Panc1 (cell line): ENCODE data around the gene TRIM8. TPM values are rescaled to one million over a fixed set of nuclear protein-coding genes. Genes with fewer than 3 reads are reported as not detected.
A peak's percentile ranks its signal among the peaks of the same experiment; 100 is the strongest.
"Not testable (repeated sequence)": the region's sequence is repeated elsewhere in the genome, so short reads cannot be mapped to it uniquely, and the experiment has no call there.

Source experiments
- ATAC-seq: fragments of 200-7000 bp; cut with Tn5 transposase; 2 replicates; pipeline ENCODE4 v1.9.1; 2020; ENCODE audit warnings: mild to moderate bottlenecking, moderate library complexity
- BruUV-seq: library from RNA; stranded (reverse); fragments of 400-500 nt; replicated peaks from 2 replicates; lab custom pipeline; 2021; lab: Mats Ljungman, UMichigan
- CTCF ChIA-PET: fragments of 300-600 bp; sonication (Branson Sonifier 250); formaldehyde crosslinking; loops from one replicate; lab custom pipeline; 2022; ENCODE audit warnings: antibody characterized with exemption; lab: Charles Lee
- POLR2A ChIA-PET: fragments of 300-600 bp; sonication (Branson Sonifier 250); formaldehyde crosslinking; loops from one replicate; lab custom pipeline; 2022; ENCODE audit warnings: antibody characterized with exemption; lab: Charles Lee
- DNase-seq: peaks from one replicate; pipeline ENCODE4 v3.0.0-alpha.2; 2010; ENCODE audit warnings: low read depth, low spot score
- H3K27ac ChIP-seq: 2 replicates; pipeline ENCODE4 v1.5.1; 2011; ENCODE audit warnings: mild to moderate bottlenecking, low read length, inconsistent platforms
- H3K27me3 ChIP-seq: fragments of 200-500 bp; sonication (Bioruptor generic); 2 replicates; pipeline ENCODE4 v1.6.0; 2014; ENCODE audit warnings: low read length, inconsistent platforms; ENCODE audit not compliant: control insufficient read depth, insufficient read depth
- H3K36me3 ChIP-seq: fragments of 200-500 bp; sonication (Bioruptor generic); 2 replicates; pipeline ENCODE4 v1.5.1; 2014; ENCODE audit warnings: inconsistent platforms, mild to moderate bottlenecking, low read length, moderate library complexity; ENCODE audit not compliant: control insufficient read depth, insufficient read depth
- H3K4me1 ChIP-seq: 2 replicates; pipeline ENCODE4 v1.5.1; 2011; ENCODE audit warnings: inconsistent platforms, mild to moderate bottlenecking, low read length, moderate library complexity; ENCODE audit not compliant: control insufficient read depth, insufficient read depth
- H3K4me3 ChIP-seq, 2 experiments: 2 replicates each; pipeline ENCODE4 v1.5.1; 2011 to 2012; ENCODE audit warnings: low read depth in 2 of 2, low read length in 2 of 2, mild to moderate bottlenecking in 2 of 2, inconsistent platforms in 1 of 2, moderate library complexity in 1 of 2
- H3K9me3 ChIP-seq: fragments of 200-500 bp; sonication (Bioruptor generic); 2 replicates; pipeline ENCODE4 v1.5.1; 2014; ENCODE audit warnings: low read depth, mild to moderate bottlenecking, inconsistent platforms, low read length, moderate library complexity; ENCODE audit not compliant: control insufficient read depth, insufficient read depth
- POLR2AphosphoS5 ChIP-seq: IDR thresholded peaks from 2 replicates; pipeline ENCODE4 v1.6.1; 2012; ENCODE audit warnings: mild to moderate bottlenecking, low read depth, low read length, moderate library complexity
- SIN3A ChIP-seq: IDR thresholded peaks from 2 replicates; pipeline ENCODE4 v1.6.1; 2012; ENCODE audit warnings: low read depth, mild to moderate bottlenecking, low read length, moderate library complexity, borderline replicate concordance; ENCODE audit not compliant: insufficient read depth
- TCF7L2 ChIP-seq: IDR thresholded peaks from 2 replicates; pipeline ENCODE4 v1.6.1; 2011; ENCODE audit warnings: mild to moderate bottlenecking, low read depth, low read length, inconsistent platforms
- in situ Hi-C: cut with HindIII; loops from 2 replicates; pipeline ENCODE4 v1.10.0; 2016; ENCODE audit warnings: low sequenced_read_pairs, low pct_unique_long_range_greater_than_20kb
- intact Hi-C: fragments of 100-400 bp; cut with micrococcal nuclease; formaldehyde crosslinking; loops from one replicate; pipeline ENCODE4 v1.10.0; 2022; ENCODE audit not compliant: unreplicated experiment
- total RNA-seq: library from RNA; stranded (reverse); gene quantifications from one replicate; pipeline ENCODE4 v1.2.1, GENCODE V29; 2021; ENCODE audit not compliant: unreplicated experiment
- TF ChIP-seq, protein P1 (sequence below): fragments of 450-650 bp; IDR thresholded peaks from 2 replicates; pipeline ENCODE4 v1.5.1; 2017; ENCODE audit warnings: mild to moderate bottlenecking
- TF ChIP-seq, protein P2 (sequence below), 2 experiments: IDR thresholded peaks; 2 replicates each; pipeline ENCODE4 v1.6.1; 2011 to 2012; ENCODE audit warnings: low read depth in 2 of 2, control low read depth in 1 of 2, low read length in 1 of 2, mild to moderate bottlenecking in 1 of 2, moderate library complexity in 1 of 2; ENCODE audit not compliant: insufficient read depth in 1 of 2

TRIM8 gene
- total RNA-seq, 1 experiment from 2014 or later, result 54.4 TPM

DNA sequence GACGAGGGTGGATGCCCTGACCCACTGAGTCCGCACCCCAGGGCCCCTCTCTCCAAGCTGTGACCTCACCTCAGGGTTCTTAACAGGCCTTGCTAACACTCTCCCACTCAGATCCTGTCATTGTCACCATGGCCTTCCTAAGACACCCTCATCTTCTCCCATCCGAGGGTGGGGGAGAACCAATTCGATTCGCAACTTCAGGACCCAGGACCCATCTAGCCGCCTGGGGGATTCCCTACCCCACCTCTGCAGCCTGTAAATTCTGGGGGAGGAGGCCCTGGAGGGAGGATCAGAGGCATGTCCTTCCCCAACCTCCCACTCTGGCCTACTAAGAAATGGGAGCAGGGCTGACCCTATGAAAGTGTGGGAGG lies 17.4 kb downstream of the TRIM8 start:
- CTCF ChIA-PET, result no interaction called here
- BruUV-seq, result no TSS peak
- intact Hi-C loops, result no loop called here
- no peaks in the 10 kb centered on the region for H3K27me3 ChIP-seq
- H3K4me1 ChIP-seq, result peaks cover 16% of the 10 kb centered on the region
- no peak overlapping the region for H3K27ac ChIP-seq
- in situ Hi-C loops, result no loop called here
- TF ChIP-seq SIN3A (no peak), TCF7L2 (no peak), POLR2AphosphoS5 (no peak)
- TF ChIP-seq, protein P1, sequence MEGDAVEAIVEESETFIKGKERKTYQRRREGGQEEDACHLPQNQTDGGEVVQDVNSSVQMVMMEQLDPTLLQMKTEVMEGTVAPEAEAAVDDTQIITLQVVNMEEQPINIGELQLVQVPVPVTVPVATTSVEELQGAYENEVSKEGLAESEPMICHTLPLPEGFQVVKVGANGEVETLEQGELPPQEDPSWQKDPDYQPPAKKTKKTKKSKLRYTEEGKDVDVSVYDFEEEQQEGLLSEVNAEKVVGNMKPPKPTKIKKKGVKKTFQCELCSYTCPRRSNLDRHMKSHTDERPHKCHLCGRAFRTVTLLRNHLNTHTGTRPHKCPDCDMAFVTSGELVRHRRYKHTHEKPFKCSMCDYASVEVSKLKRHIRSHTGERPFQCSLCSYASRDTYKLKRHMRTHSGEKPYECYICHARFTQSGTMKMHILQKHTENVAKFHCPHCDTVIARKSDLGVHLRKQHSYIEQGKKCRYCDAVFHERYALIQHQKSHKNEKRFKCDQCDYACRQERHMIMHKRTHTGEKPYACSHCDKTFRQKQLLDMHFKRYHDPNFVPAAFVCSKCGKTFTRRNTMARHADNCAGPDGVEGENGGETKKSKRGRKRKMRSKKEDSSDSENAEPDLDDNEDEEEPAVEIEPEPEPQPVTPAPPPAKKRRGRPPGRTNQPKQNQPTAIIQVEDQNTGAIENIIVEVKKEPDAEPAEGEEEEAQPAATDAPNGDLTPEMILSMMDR, result no peak
- TF ChIP-seq, protein P2, sequence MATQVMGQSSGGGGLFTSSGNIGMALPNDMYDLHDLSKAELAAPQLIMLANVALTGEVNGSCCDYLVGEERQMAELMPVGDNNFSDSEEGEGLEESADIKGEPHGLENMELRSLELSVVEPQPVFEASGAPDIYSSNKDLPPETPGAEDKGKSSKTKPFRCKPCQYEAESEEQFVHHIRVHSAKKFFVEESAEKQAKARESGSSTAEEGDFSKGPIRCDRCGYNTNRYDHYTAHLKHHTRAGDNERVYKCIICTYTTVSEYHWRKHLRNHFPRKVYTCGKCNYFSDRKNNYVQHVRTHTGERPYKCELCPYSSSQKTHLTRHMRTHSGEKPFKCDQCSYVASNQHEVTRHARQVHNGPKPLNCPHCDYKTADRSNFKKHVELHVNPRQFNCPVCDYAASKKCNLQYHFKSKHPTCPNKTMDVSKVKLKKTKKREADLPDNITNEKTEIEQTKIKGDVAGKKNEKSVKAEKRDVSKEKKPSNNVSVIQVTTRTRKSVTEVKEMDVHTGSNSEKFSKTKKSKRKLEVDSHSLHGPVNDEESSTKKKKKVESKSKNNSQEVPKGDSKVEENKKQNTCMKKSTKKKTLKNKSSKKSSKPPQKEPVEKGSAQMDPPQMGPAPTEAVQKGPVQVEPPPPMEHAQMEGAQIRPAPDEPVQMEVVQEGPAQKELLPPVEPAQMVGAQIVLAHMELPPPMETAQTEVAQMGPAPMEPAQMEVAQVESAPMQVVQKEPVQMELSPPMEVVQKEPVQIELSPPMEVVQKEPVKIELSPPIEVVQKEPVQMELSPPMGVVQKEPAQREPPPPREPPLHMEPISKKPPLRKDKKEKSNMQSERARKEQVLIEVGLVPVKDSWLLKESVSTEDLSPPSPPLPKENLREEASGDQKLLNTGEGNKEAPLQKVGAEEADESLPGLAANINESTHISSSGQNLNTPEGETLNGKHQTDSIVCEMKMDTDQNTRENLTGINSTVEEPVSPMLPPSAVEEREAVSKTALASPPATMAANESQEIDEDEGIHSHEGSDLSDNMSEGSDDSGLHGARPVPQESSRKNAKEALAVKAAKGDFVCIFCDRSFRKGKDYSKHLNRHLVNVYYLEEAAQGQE (IDR thresholded peaks at IDR 0.05; ENCODE audit: insufficient read depth in 1 of 2, low read depth in 2 of 2, low read length in 1 of 2), result no peak
- ATAC-seq (0 out of 2 replicates have a peak, but pooled peaks have one; percentile 19), DNase-seq (no peak)
- no peak overlapping the region for H3K4me3 ChIP-seq
- no peaks in the 10 kb centered on the region for H3K36me3 ChIP-seq
- POLR2A ChIA-PET, result no interaction called here
- no peaks in the 10 kb centered on the region for H3K9me3 ChIP-seq

DNA sequence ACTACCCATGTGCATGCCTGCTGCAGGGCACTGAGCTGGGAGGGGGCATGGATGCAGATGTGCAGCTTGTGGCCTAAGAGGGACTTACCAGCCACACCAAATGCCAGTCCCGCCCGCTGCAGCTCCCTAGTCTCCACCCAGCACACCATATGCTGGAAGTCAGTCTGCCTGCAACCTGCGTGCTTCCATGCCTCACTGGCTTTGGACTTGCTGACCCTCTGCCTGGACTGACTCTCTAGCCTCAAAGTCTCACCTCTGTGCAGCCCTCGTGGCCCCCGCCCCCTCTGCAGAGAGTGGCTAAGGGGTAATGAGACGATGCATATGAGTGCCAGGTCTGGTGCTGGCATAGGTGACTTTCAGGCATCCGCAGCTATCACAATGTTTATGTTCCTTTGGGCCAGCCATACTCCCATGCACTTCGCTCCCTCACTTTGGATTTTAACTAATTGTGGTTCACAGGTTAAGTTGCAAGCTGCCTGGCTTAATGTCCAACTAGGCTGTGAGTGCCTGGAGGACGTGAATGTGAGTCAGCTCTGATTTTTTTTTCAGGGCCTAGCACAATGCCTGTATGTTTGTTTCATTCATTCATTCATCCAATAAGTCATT lies 21.7 kb downstream of the TRIM8 start:
- TF ChIP-seq SIN3A (no peak), TCF7L2 (no peak), POLR2AphosphoS5 (no peak)
- TF ChIP-seq, protein P1, result no peak
- TF ChIP-seq, protein P2 (IDR thresholded peaks at IDR 0.05; ENCODE audit: insufficient read depth in 1 of 2, low read depth in 2 of 2, low read length in 1 of 2), result no peak
- BruUV-seq, result no TSS peak
- CTCF ChIA-PET, result no interaction called here
- H3K27ac ChIP-seq, result no peak overlapping the region
- ATAC-seq, result no peak
- H3K36me3 ChIP-seq, result no peaks in the 10 kb centered on the region
- in situ Hi-C loops, result no loop called here
- H3K4me3 ChIP-seq, result no peak overlapping the region
- H3K27me3 ChIP-seq, result no peaks in the 10 kb centered on the region
- intact Hi-C loops, result no loop called here
- POLR2A ChIA-PET, result no interaction called here
- no peaks in the 10 kb centered on the region for H3K9me3 ChIP-seq
- H3K4me1 ChIP-seq, result peaks cover 8% of the 10 kb centered on the region
- no peak for DNase-seq

DNA sequence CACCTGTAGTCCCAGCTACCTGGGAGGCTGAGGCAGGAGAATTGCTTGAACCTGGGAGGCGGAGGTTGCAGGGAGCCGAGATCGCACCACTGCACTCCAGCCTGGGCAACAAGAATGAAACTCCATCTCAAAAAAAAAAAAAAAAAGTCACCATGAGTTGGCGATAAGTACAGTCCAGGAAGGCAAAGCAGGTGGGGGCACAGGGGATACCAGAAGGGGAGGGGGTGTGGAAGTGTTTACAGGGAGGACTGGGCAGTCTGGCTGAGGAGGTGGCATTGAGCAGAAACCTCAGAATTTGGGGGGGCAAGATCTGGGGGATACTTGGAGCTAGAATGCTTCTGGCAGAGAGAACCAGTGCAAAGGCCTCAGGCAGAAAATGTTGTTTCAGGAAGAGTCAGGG lies 23.1 kb downstream of the TRIM8 start:
- POLR2A ChIA-PET, BruUV-seq, H3K4me3 ChIP-seq: not testable (repeated sequence)

More for the DNA sequence above, 23.1 kb downstream of the TRIM8 start:
- CTCF ChIA-PET, intact Hi-C loops, DNase-seq, H3K4me1 ChIP-seq, H3K36me3 ChIP-seq, in situ Hi-C loops, ATAC-seq, H3K27me3 ChIP-seq, H3K27ac ChIP-seq, H3K9me3 ChIP-seq: not testable (repeated sequence)
